C4-2B (cell line): ENCODE measurements around the gene SLC66A3.

Source experiments
- H3K27ac ChIP-seq: fragments of 450-650 bp; 2 replicates; pipeline ENCODE4 v1.5.1; 2017
- ZFX ChIP-seq: fragments of 450-650 bp; IDR thresholded peaks from 2 replicates; pipeline ENCODE4 v1.6.1; 2017
- TF ChIP-seq, protein P1 (sequence below): fragments of 450-650 bp; conservative IDR thresholded peaks from 2 replicates; pipeline ENCODE4 v1.5.1; 2017; ENCODE audit warnings: mild to moderate bottlenecking

SLC66A3 gene

DNA sequence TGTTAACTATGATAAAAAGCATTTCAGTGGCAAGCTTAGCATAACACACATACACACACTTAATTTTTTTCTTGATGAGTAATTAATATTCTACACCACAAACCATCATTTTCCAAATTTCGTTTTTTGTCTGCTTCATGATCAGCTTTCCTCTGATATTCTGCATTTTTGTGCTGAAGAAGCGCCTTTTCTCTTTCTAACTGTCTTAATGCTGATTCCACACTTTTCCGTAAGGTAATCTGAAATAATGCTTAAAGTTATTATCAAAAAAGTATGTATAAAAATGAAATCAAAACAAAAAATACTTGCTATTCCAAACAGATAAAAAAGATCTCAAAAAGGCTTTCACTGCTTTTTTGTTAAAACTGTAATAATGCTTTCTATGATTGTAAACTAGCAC lies 60.1 kb downstream of the SLC66A3 start:
- TF ChIP-seq ZFX, result no peak
- TF ChIP-seq, protein P1, sequence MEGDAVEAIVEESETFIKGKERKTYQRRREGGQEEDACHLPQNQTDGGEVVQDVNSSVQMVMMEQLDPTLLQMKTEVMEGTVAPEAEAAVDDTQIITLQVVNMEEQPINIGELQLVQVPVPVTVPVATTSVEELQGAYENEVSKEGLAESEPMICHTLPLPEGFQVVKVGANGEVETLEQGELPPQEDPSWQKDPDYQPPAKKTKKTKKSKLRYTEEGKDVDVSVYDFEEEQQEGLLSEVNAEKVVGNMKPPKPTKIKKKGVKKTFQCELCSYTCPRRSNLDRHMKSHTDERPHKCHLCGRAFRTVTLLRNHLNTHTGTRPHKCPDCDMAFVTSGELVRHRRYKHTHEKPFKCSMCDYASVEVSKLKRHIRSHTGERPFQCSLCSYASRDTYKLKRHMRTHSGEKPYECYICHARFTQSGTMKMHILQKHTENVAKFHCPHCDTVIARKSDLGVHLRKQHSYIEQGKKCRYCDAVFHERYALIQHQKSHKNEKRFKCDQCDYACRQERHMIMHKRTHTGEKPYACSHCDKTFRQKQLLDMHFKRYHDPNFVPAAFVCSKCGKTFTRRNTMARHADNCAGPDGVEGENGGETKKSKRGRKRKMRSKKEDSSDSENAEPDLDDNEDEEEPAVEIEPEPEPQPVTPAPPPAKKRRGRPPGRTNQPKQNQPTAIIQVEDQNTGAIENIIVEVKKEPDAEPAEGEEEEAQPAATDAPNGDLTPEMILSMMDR, result no peak
- H3K27ac ChIP-seq, result no peak overlapping the region

DNA sequence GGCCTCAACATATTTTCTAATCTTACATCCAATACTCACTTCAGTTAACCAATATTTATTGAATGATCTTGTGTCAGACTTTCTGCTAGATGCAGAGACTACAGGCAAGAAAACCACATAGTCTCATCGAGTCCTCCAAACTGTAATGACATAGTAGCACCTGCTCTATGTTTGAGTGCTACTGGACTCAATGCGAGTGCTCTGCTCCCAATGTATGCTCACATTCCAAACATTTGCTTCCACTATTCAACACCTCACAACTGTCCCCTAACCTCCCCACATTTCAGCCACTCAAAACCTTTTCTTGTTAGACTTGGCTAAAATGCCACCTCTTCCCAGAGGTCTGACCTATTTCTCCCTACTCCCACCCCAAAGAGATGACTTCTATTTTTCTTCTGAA lies 65.2 kb downstream of the SLC66A3 start:
- H3K27ac ChIP-seq, result no peak overlapping the region
- TF ChIP-seq ZFX, result no peak
- TF ChIP-seq, protein P1, result no peak

DNA sequence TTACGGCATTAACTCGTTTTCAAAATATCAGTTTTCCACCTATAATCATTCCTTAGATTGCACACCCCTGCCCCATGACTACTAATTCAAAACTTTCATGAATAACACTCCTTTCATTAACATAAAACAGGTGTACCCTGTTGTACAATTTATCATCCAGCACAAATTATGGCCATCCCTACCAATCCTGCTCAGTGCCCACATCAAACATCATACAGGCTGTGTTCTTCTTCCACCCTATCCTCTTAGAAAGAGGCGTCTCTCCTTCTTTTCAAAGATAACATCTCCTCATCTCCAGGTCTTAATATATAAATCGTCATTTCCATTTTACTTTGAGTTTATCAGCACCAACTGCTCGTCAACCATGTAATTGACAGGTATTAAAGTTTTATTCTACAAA lies 67.6 kb downstream of the SLC66A3 start:
- TF ChIP-seq, protein P1, result no peak
- no peak for TF ChIP-seq ZFX
- no peak overlapping the region for H3K27ac ChIP-seq

DNA sequence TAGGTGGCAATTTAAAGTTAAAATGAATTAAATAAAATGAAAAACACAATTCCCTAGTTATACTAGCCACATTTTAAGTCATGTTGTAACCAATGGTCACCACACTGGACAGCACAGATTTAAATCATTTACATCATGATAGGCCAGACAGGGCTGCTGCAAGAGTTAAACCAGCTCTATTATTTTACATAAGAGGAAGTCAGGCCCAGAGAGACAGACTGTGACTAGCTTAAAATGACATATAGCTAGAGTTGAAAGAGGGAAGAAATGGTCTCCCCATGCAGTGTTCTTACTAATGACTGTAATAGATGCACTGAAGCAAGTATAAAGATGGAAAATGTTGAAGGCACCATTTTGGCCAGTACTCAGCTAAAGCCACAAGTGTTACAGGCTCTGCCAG lies 69.6 kb downstream of the SLC66A3 start:
- TF ChIP-seq ZFX, result no peak
- TF ChIP-seq, protein P1, result no peak
- H3K27ac ChIP-seq, result no peak overlapping the region

DNA sequence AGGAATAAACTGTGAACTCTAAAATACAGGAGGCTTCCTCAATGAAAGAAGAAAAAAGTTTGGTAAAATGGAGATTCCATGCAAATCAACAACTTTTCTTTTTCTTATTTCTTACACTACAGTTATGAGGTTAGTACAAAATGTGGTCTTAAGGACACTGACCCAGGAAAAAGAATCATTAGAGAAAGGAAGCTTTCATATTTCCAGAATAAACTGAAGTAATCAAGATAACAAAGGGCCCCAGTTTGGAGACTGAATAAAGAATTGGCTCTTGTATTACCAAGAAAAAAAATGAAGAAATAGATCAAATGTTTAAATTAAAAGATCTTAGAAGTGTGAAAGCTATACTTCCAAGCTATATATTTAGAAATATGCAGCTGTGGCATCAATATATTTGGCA lies 72.3 kb downstream of the SLC66A3 start:
- TF ChIP-seq, protein P1, result no peak
- no peak overlapping the region for H3K27ac ChIP-seq
